DMS53 (cell line): ENCODE data around the gene CPEB3.
"Not testable (repeated sequence)": the region's sequence is repeated elsewhere in the genome, so short reads cannot be mapped to it uniquely, and the experiment has no call there.

Experiments
- DNase-seq: peaks from one replicate; lab custom pipeline; 2025; lab: John Stamatoyannopoulos, UW

The CPEB3 gene

DNA sequence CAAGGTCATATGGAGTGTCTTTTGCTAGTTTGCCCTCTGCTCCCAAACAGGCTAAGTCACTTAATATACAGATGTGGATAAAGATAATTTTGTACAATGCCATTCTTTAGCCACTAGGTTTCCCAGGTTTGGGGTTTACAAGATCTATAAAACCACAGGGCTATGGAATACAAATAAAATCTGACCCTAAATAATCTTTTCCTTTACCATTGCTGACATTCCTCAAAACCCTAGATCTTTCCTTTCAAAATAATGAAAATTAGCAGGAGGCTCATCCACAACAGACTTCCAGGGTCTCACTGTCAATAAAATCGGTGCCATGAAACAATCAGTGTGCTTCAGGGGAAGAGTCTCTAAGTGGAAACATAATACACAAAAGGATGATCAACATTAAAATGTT, 148.4 kb downstream of the CPEB3 start:
- no peak for DNase-seq

DNA sequence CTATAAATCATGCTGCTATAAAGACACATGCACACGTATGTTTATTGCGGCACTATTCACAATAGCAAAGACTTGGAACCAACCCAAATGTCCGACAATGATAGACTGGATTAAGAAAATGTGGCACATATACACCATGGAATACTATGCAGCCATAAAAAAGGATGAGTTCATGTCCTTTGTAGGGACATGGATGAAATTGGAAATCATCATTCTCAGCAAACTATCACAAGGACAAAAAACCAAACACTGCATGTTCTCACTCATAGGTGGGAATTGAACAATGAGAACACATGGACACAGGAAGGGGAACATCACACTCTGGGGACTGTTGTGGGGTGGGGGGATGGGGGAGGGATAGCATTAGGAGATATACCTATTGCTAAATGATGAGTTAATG, 149.7 kb downstream of the CPEB3 start:
- not testable (repeated sequence) for DNase-seq

- DNase-seq: not testable (repeated sequence)
These were observed 156.8 kb downstream of the CPEB3 start for GRCh38 chr10:92134049-92134448.

DNA sequence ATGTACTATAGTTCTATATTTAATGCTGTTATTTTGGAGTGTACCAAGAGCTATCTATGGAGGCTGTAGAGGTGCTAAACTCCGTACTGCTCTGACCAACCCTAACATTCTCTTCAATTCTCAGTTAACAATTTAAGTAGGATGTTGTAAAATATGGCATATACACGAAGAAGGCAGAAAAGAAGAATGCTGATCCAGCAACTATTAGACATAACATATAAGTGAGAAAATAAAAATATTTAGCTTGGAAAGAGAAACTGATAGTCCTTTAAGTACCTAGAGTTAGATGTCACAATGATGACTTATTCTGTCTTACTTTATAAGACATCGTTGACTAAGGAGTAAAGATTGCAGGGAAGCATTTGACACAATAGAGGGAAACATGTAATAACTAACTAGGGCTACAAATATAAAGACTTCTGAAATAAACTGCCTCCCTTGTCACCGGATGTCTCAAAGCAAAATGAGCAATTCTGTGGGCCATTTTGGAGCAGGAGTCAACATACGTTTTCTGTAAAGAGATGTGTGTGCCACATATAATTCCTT, 159.5 kb downstream of the CPEB3 start:
- no peak for DNase-seq

DNA sequence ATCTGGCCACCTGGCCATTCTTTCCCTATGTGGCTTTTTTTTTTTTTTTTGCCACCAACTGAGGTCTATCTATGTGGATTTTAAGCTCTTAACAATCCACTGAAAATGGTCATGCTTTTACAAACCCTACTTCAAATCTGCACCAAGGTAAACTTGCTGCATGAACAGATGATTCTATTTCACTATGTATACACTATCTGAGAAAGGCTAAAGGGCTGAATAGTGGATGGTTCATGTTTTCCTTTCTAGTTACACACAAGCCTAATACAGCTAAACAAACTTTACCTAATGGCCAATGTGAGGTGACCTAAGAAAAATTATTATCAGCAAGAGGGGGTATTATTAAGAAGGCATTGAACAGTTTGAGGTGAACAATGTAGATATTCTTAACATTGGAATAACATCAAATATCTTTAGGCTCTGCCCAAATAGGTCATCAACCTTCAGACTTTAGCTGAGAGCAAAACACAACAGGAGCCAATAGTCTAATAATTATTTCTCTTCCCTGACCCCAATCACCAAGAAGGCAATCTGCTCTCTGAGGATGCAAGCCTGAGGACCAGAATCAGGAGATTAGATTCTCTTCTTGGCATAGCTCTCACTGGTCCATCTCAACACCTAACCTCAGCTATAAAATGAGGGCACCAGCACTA, 160.1 kb downstream of the CPEB3 start:
- DNase-seq: no peak

DNA sequence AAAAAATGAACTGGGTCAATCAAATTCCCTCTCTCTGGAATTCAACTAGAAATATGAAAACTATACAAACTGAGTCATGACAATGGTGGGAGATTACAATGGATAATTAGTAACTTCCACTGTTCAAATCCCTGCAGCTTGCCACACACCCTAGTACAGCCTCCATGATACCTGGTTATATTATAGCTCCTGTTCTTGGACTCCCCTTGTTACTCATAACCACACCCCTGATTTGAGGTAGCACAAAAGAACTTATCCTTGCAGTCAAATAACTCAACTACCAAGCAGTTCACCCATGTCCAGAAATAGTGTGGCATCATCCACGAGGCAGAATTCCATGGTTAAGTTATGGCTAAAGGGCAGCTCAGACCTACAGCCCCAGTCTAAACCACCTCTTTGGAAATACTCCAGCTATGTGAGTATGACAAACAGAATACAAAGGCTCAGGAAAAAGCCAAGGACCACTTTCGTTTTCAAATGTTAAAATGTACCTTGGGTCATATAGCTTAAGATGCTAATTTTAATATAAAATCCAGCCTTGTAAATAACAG, 164.7 kb downstream of the CPEB3 start:
- DNase-seq: no peak

GRCh38 chr10:92125144-92125543, 165.7 kb downstream of the CPEB3 start:
- no peak for DNase-seq

GRCh38 chr10:92124616-92125143, 166.2 kb downstream of the CPEB3 start:
- DNase-seq: peak; percentile 16

DNA sequence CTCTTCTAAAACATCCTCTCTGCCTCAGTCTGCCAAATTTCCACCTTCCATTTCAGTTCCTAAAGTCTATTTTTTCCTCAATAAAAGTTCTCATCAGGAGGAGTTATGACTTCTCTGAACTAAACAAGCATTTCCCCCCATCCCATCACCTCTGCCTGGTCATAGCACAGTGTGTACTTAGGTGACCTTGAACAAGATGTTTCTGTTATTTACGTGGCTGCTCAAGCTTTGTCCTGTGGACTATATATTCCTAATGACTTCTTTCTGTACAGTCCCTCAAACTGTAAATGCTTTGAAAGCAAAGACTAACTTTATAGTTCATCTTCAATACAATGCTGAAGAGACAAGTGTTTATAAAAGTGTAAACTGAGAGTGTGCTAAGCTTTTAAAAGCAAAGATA, 166.9 kb downstream of the CPEB3 start:
- no peak for DNase-seq

- DNase-seq: peak; percentile 68
These were observed 167.9 kb downstream of the CPEB3 start for GRCh38 chr10:92122941-92123450.

- DNase-seq: no peak
These were observed 169.0 kb downstream of the CPEB3 start for GRCh38 chr10:92121686-92122492.

DNA sequence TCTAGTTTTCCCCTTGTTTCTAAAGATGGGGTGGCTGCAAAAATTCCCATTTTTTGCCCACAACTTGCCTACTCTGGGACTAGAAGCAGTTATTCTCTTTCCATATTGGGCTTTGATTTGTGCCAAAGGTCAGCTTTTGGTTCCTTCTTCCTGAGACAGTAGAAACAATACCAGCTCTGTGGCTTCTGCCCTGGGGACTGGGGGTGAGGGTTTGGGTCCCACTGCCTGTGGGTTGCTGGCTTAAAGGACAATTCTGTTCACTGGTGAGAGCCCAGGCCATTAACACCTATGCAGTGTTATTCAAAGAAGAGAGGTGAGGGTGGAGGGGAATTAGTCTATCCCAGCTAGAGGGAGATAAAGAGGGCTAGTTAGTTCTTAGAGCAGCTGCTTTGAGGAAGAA, 171.5 kb downstream of the CPEB3 start:
- no peak for DNase-seq

GRCh38 chr10:92114917-92115316, 176.0 kb downstream of the CPEB3 start:
- DNase-seq: peak; percentile 65

GRCh38 chr10:92113911-92114600, 176.8 kb downstream of the CPEB3 start:
- DNase-seq: peak; percentile 48

- no peak for DNase-seq
These were observed 178.4 kb downstream of the CPEB3 start for GRCh38 chr10:92112462-92112861.

DNA sequence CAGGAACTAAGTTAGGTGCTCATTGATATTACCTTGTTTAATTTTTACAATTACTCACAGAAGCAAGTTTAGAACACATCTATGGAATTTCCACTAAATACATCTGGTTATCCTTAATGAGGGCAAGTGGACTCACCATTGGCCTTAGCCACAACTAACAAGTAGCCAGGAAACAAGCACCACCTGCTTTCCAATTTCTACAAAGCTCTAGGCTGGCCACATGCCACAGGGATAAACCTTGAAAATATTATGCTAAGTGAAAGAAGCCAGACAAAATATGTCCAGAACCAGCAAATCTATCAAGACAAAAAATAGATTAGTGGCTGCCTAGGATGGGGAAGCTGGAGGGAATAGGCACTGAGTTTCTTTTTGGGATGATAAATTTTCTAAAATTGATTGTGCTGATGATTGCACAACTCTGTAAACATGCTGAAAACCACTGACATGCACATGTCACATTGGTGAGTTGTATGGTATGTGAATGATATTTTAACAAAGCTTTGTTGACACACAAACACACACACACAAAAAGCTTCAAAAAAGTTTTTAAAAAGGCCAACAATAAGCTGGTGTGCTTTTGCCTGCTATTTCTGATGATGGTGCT, 179.4 kb downstream of the CPEB3 start:
- DNase-seq: no peak

- no peak for DNase-seq
These were observed 180.7 kb downstream of the CPEB3 start for GRCh38 chr10:92110039-92110794.

GRCh38 chr10:92108747-92109146, 182.1 kb downstream of the CPEB3 start:
- DNase-seq: no peak

DNA sequence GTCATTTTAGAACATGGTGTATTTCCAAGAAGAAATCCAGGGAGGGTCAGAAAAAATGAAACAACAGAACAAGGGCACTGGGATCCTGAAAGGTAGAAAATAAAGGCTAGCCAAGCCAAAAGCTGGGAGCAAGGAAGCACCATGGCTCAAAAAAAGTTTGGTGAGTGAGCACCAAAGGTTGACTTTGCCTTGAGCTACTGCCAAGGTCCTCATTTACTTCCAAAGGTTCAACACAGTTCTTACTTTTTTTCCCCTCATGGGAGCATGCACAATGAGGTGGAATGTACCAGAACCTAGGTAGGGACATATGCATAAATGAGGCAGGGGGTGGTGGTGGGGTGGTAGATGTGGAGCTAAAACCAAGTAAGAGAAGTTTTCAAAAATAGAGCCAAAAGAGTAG, 182.8 kb downstream of the CPEB3 start:
- DNase-seq: no peak

GRCh38 chr10:92103376-92104090, 187.3 kb downstream of the CPEB3 start:
- DNase-seq: no peak
